DOHH2 (cell line): Measurements from ENCODE around the gene CALML6.

Experiments used
- H3F3A ChIP-seq: fragments of 200-600 bp; sonication (generic), shearing (Covaris generic); 2 replicates; pipeline ENCODE4 v1.6.0; 2016; ENCODE audit warnings: antibody characterized with exemption, mild to moderate bottlenecking; ENCODE audit not compliant: control insufficient read depth, insufficient read depth
- H3K27ac ChIP-seq: fragments of 200-600 bp; sonication (generic); 2 replicates; pipeline ENCODE4 v1.5.1; 2014; ENCODE audit warnings: low read depth, mild to moderate bottlenecking, low read length, moderate library complexity
- H3K27me3 ChIP-seq: fragments of 200-600 bp; sonication (generic); 2 replicates; pipeline ENCODE4 v1.6.1; 2014; ENCODE audit warnings: mild to moderate bottlenecking, low read length, mixed read lengths; ENCODE audit not compliant: control insufficient read depth
- H3K36me3 ChIP-seq: fragments of 200-600 bp; sonication (generic); 2 replicates; pipeline ENCODE4 v1.6.1; 2014; ENCODE audit warnings: mild to moderate bottlenecking, low read length, moderate library complexity, mixed read lengths; ENCODE audit not compliant: control insufficient read depth
- H3K4me1 ChIP-seq: fragments of 200-600 bp; sonication (generic); 2 replicates; pipeline ENCODE4 v1.6.1; 2014; ENCODE audit warnings: mild to moderate bottlenecking, low read length, mixed read lengths; ENCODE audit not compliant: control insufficient read depth
- H3K4me2 ChIP-seq: fragments of 200-600 bp; sonication (generic); 2 replicates; pipeline ENCODE4 v1.6.0; 2014; ENCODE audit warnings: mild to moderate bottlenecking, low read length, moderate library complexity
- H3K4me3 ChIP-seq: fragments of 200-600 bp; sonication (generic); 2 replicates; pipeline ENCODE4 v1.5.1; 2014; ENCODE audit warnings: mild to moderate bottlenecking, low read length, mixed read lengths
- H3K79me2 ChIP-seq: fragments of 200-600 bp; sonication (generic); 2 replicates; pipeline ENCODE4 v1.6.1; 2014; ENCODE audit warnings: mild to moderate bottlenecking, low read length, mixed read lengths; ENCODE audit not compliant: control insufficient read depth
- H3K9me2 ChIP-seq: fragments of 200-600 bp; sonication (generic); replicated peaks from 2 replicates; pipeline ENCODE4 v1.6.1; 2014; ENCODE audit warnings: mild to moderate bottlenecking, low read length, mixed read lengths; ENCODE audit not compliant: control insufficient read depth
- H3K9me3 ChIP-seq: fragments of 200-600 bp; sonication (generic); 2 replicates; pipeline ENCODE4 v1.6.1; 2014; ENCODE audit warnings: antibody characterized with exemption, low read length, mixed read lengths; ENCODE audit not compliant: control insufficient read depth, insufficient read depth
- H4K20me1 ChIP-seq: fragments of 200-600 bp; sonication (generic); 2 replicates; pipeline ENCODE4 v1.6.0; 2014; ENCODE audit warnings: low read depth, mild to moderate bottlenecking, antibody characterized with exemption, low read length, moderate library complexity; ENCODE audit not compliant: control insufficient read depth, insufficient read depth
- CTCF ChIP-seq: fragments of 200-600 bp; sonication (generic); IDR thresholded peaks from one replicate; pipeline ENCODE4 v1.5.1; 2014; ENCODE audit warnings: antibody characterized with exemption, mild to moderate bottlenecking, low read depth, low read length; ENCODE audit not compliant: poor library complexity, severe bottlenecking
- EZH2phosphoT487 ChIP-seq: fragments of 200-600 bp; sonication (generic); IDR thresholded peaks from 2 replicates; pipeline ENCODE4 v1.6.1; 2017; ENCODE audit warnings: borderline replicate concordance, mild to moderate bottlenecking, antibody characterized with exemption, low read length, moderate library complexity, mixed read lengths

CALML6 gene

GRCh38 chr1:1908506-1908791 lies 6.6 kb upstream of the CALML6 start:
- peak overlapping the region; percentile 65 for H3K27ac ChIP-seq

GRCh38 chr1:1910033-1910465 lies 5.0 kb upstream of the CALML6 start:
- TF ChIP-seq CTCF (no peak), EZH2phosphoT487 (no peak)
- Histone ChIP-seq H3K36me3 (no peaks in the 10 kb centered on the region), H3F3A (no peaks in the 10 kb centered on the region; the same call in 1 of the 2 replicates), H3K79me2 (peaks cover 7% of the 10 kb centered on the region), H3K4me2 (peak overlapping the region; percentile 79), H4K20me1 (no peaks in the 10 kb centered on the region), H3K9me2 (no peaks in the 10 kb centered on the region), H3K9me3 (no peaks in the 10 kb centered on the region), H3K4me3 (peak overlapping the region; percentile 72), H3K4me1 (peaks cover 40% of the 10 kb centered on the region), H3K27me3 (peaks cover 9% of the 10 kb centered on the region; the same call in 1 of the 2 replicates), H3K27ac (no peak overlapping the region)

More at GRCh38 chr1:1908506-1908791, 6.6 kb upstream of the CALML6 start:
- Histone ChIP-seq H3K4me2 (peak overlapping the region; percentile 93), H3K9me2 (no peaks in the 10 kb centered on the region), H4K20me1 (no peaks in the 10 kb centered on the region), H3K4me3 (peak overlapping the region; percentile 81), H3F3A (no peaks in the 10 kb centered on the region; the same call in 1 of the 2 replicates), H3K4me1 (peaks cover 40% of the 10 kb centered on the region), H3K27me3 (0 out of 2 replicates have a peak, but pooled peaks cover 2% of the 10 kb centered on the region), H3K36me3 (no peaks in the 10 kb centered on the region), H3K9me3 (no peaks in the 10 kb centered on the region), H3K79me2 (peaks cover 7% of the 10 kb centered on the region)
- TF ChIP-seq CTCF (no peak), EZH2phosphoT487 (no peak)

- TF ChIP-seq CTCF (no peak), EZH2phosphoT487 (no peak)
- Histone ChIP-seq H4K20me1 (no peaks in the 10 kb centered on the region), H3K4me2 (no peak overlapping the region), H3K9me3 (no peaks in the 10 kb centered on the region), H3K9me2 (no peaks in the 10 kb centered on the region), H3K27ac (no peak overlapping the region), H3F3A (no peaks in the 10 kb centered on the region; the same call in 1 of the 2 replicates), H3K4me3 (no peak overlapping the region), H3K36me3 (no peaks in the 10 kb centered on the region), H3K79me2 (peaks cover 7% of the 10 kb centered on the region), H3K27me3 (peaks cover 9% of the 10 kb centered on the region; the same call in 1 of the 2 replicates), H3K4me1 (peaks cover 39% of the 10 kb centered on the region)
These were observed 4.3 kb upstream of the CALML6 start for GRCh38 chr1:1910651-1911331.
